Spleen (tissue), 7 donors: Measurements from ENCODE around the gene SLC8A2.

Experiments used
- CTCF ChIP-seq, 11 experiments: fragments of 200-600 bp in 7 of 11; fragments of 450-650 bp in 4 of 11; sonication (generic) in 4 of 11; IDR thresholded peaks in 8 of 11; conservative IDR thresholded peaks in 3 of 11; 1 replicate in 7 of 11; 2 replicates in 4 of 11; pipeline versions ENCODE4 v1.4.0 to v1.8.0; 2016 to 2021; ENCODE audit warnings: antibody characterized with exemption in 11 of 11, inconsistent platforms in 4 of 11, mild to moderate bottlenecking in 1 of 11
- POLR2A ChIP-seq, 3 donors: fragments of 450-650 bp; IDR thresholded peaks; one replicate each; pipeline ENCODE4 v1.5.1; 2017; ENCODE audit warnings: antibody characterized with exemption in 3 of 3, mild to moderate bottlenecking in 1 of 3
- donor health status: DM: no; HTN: no; CAD: no; lungs with moderate emphysema.
- donor health status: DM: no; HTN: no; CAD: no.
- donor health status: DM: no; HTN: no; CAD: no.

GRCh38 chr19:47406711-47407416 is 64.8 kb downstream of the SLC8A2 start:
- TF ChIP-seq CTCF (IDR thresholded peaks at IDR 0.05 in 8 of 11, conservative IDR thresholded peaks at IDR 0.05 in 3 of 11) (no peak), POLR2A (IDR thresholded peaks at IDR 0.05) (no peak)
